OCI-LY7 (cell line): ENCODE results near the gene GAREM1. TPM values are rescaled to one million over a fixed set of nuclear protein-coding genes. Genes with fewer than 3 reads are reported as not detected.

Source experiments
- BruUV-seq: library from RNA; stranded (reverse); fragments of 400-500 nt; replicated peaks from 2 replicates; lab custom pipeline; 2021; lab: Mats Ljungman, UMichigan
- CTCF ChIA-PET: fragments of 300-600 bp; sonication (Branson Sonifier 250); formaldehyde crosslinking; loops from one replicate; lab custom pipeline; 2022; ENCODE audit warnings: antibody characterized with exemption; ENCODE audit not compliant: unreplicated experiment; lab: Charles Lee
- POLR2A ChIA-PET: fragments of 300-600 bp; sonication (Branson Sonifier 250); formaldehyde crosslinking; loops from one replicate; lab custom pipeline; 2022; ENCODE audit warnings: antibody characterized with exemption; lab: Charles Lee
- DNase-seq: peaks from one replicate; pipeline ENCODE4 v3.0.0-alpha.2; 2015; ENCODE audit warnings: low spot score
- H2AFZ ChIP-seq: fragments of 200-600 bp; sonication (generic), shearing (Covaris generic); 2 replicates; pipeline ENCODE4 v1.6.1; 2014; ENCODE audit warnings: mild to moderate bottlenecking, antibody characterized with exemption, low read length, moderate library complexity
- H3K27ac ChIP-seq: fragments of 200-600 bp; sonication (generic); 2 replicates; pipeline ENCODE4 v1.5.1; 2014; ENCODE audit warnings: mixed run types, low read depth, mild to moderate bottlenecking, moderate library complexity, low read length, inconsistent platforms; ENCODE audit not compliant: poor library complexity, severe bottlenecking
- H3K36me3 ChIP-seq: fragments of 200-600 bp; sonication (generic); 2 replicates; pipeline ENCODE4 v1.6.1; 2014; ENCODE audit warnings: mild to moderate bottlenecking, antibody characterized with exemption, low read length, moderate library complexity, mixed read lengths; ENCODE audit not compliant: insufficient read depth
- H3K4me1 ChIP-seq: fragments of 200-600 bp; sonication (generic); 2 replicates; pipeline ENCODE4 v1.5.1; 2014; ENCODE audit warnings: mild to moderate bottlenecking, low read length; ENCODE audit not compliant: insufficient read depth, poor library complexity, severe bottlenecking
- H3K4me2 ChIP-seq: fragments of 200-600 bp; sonication (generic); 2 replicates; pipeline ENCODE4 v1.6.1; 2014; ENCODE audit warnings: mild to moderate bottlenecking, low read length
- H3K4me3 ChIP-seq: fragments of 200-600 bp; sonication (generic); 2 replicates; pipeline ENCODE4 v1.5.1; 2014; ENCODE audit warnings: mild to moderate bottlenecking, low read depth, low read length; ENCODE audit not compliant: poor library complexity, severe bottlenecking
- H3K79me2 ChIP-seq: fragments of 200-600 bp; sonication (generic); 2 replicates; pipeline ENCODE4 v1.6.1; 2016; ENCODE audit warnings: low read depth, mild to moderate bottlenecking, low read length, moderate library complexity, mixed read lengths; ENCODE audit not compliant: insufficient read depth
- H3K9me2 ChIP-seq: fragments of 200-600 bp; sonication (generic); 2 replicates; pipeline ENCODE4 v1.6.1; 2016; ENCODE audit warnings: mild to moderate bottlenecking, low read length, mixed read lengths; ENCODE audit not compliant: insufficient read depth
- H3K9me3 ChIP-seq: fragments of 200-600 bp; sonication (generic); 2 replicates; pipeline ENCODE4 v1.6.1; 2014; ENCODE audit warnings: mild to moderate bottlenecking, mixed run types, low read length, mixed read lengths
- H4K20me1 ChIP-seq: fragments of 200-600 bp; sonication (generic); 2 replicates; pipeline ENCODE4 v1.6.1; 2014; ENCODE audit warnings: mild to moderate bottlenecking, antibody characterized with exemption, low read length, moderate library complexity, mixed read lengths; ENCODE audit not compliant: insufficient read depth
- EZH2phosphoT487 ChIP-seq: fragments of 200-600 bp; sonication (generic); IDR thresholded peaks from 2 replicates; pipeline ENCODE4 v1.6.1; 2018; ENCODE audit warnings: low read depth, borderline replicate concordance, mild to moderate bottlenecking, mixed run types, antibody characterized with exemption, low read length, moderate library complexity, mixed read lengths
- intact Hi-C: fragments of 100-400 bp; cut with micrococcal nuclease; formaldehyde crosslinking; loops from one replicate; pipeline ENCODE4 v1.10.0; 2022; ENCODE audit not compliant: unreplicated experiment
- total RNA-seq, 2 experiments: library from RNA; depleted of rRNA in 1 of 2; stranded (reverse); fragments of >200 nt in 1 of 2; shearing (Covaris generic) in 1 of 2; gene quantifications; 2 replicates each; pipeline ENCODE4 v1.2.3, GENCODE V29; 2014 to 2022
- TF ChIP-seq, protein P1 (sequence below): fragments of 200-600 bp; sonication (generic); conservative IDR thresholded peaks from 2 replicates; pipeline ENCODE4 v1.5.1; 2014; ENCODE audit warnings: mild to moderate bottlenecking, antibody characterized with exemption, low read length, moderate library complexity, mixed read lengths

The GAREM1 gene
- total RNA-seq, 2 experiments from 2014 or later = 1.0 to 2.7 TPM

DNA sequence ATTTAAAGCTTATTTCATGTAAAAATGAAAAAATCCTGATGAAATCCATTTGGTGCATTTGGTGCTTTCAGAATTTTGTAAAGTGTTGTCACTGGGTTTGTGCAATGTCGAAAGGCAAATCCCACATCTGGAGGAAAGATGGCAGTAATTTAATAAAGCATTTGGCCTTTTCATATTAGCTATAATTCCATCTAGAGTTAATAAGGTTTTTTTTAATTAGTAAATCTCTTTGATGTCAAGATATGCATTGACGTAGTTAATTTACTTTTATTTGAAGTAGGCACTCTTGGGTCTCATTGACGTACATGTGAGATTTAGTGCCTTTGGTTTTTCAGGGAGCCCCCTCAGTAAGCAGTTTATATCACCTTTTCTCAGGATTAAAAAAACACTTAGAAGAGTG, 12.3 kb upstream of the GAREM1 start:
- Histone ChIP-seq H3K27ac (no peak overlapping the region), H3K36me3 (no peaks in the 10 kb centered on the region), H3K9me2 (no peaks in the 10 kb centered on the region), H3K4me2 (no peak overlapping the region), H3K4me3 (no peak overlapping the region), H3K9me3 (no peaks in the 10 kb centered on the region), H3K4me1 (no peaks in the 10 kb centered on the region), H2AFZ (no peak overlapping the region), H4K20me1 (no peaks in the 10 kb centered on the region), H3K79me2 (no peaks in the 10 kb centered on the region)
- intact Hi-C loops = no loop called here
- TF ChIP-seq EZH2phosphoT487 = no peak
- TF ChIP-seq, protein P1, sequence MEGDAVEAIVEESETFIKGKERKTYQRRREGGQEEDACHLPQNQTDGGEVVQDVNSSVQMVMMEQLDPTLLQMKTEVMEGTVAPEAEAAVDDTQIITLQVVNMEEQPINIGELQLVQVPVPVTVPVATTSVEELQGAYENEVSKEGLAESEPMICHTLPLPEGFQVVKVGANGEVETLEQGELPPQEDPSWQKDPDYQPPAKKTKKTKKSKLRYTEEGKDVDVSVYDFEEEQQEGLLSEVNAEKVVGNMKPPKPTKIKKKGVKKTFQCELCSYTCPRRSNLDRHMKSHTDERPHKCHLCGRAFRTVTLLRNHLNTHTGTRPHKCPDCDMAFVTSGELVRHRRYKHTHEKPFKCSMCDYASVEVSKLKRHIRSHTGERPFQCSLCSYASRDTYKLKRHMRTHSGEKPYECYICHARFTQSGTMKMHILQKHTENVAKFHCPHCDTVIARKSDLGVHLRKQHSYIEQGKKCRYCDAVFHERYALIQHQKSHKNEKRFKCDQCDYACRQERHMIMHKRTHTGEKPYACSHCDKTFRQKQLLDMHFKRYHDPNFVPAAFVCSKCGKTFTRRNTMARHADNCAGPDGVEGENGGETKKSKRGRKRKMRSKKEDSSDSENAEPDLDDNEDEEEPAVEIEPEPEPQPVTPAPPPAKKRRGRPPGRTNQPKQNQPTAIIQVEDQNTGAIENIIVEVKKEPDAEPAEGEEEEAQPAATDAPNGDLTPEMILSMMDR = no peak
- DNase-seq = no peak
- CTCF ChIA-PET = no interaction called here
- POLR2A ChIA-PET = no interaction called here
- no TSS peak for BruUV-seq

DNA sequence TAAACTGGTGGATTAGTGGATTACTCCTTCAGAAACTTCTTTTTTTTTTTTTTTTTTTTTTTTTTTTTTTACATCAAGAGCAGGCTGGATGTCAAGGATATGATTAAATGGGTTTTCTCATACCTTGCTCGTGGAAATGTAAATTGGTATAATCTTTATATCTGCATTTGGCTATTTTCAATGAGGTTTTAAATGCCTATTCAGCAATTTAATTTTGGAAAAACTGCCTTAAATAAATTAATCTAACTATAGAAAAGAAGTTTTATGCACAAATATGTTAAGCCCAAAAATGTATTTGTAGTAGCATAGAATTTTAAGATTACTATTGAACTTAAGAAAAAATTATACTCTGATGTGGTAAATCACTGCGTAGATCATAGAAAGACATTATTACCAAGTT, 11.4 kb upstream of the GAREM1 start:
- Histone ChIP-seq H3K27ac (no peak overlapping the region), H3K4me2 (no peak overlapping the region), H3K79me2 (no peaks in the 10 kb centered on the region), H4K20me1 (no peaks in the 10 kb centered on the region), H3K4me1 (no peaks in the 10 kb centered on the region), H3K9me2 (no peaks in the 10 kb centered on the region), H3K4me3 (no peak overlapping the region), H3K9me3 (no peaks in the 10 kb centered on the region), H3K36me3 (no peaks in the 10 kb centered on the region), H2AFZ (no peak overlapping the region)
- no peak for DNase-seq
- TF ChIP-seq EZH2phosphoT487 = no peak
- TF ChIP-seq, protein P1 = no peak
- ChIA-PET POLR2A (no interaction called here), CTCF (no interaction called here)
- intact Hi-C loops = no loop called here
- no TSS peak for BruUV-seq

DNA sequence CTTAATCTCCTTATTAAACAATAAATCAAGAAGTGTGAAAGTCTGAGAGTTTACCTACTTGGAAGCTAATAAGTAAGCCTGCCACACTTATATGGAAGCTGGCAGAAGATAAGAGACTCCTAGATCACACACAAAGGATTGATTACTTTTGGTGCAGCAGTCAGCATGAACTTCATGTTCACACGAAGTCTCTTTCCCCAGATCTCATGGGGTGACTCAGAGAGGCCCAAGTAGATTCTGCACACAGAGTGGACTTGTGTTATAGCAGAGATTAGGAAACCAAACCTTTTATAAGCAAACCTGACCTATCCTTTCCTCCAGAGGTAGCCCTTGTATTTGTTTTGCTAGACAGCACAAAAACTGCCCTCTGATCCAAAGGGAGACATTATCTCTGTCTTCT, 9.9 kb upstream of the GAREM1 start:
- DNase-seq = no peak
- TF ChIP-seq, protein P1 = no peak
- TF ChIP-seq EZH2phosphoT487 = no peak
- BruUV-seq = no TSS peak
- Histone ChIP-seq H3K4me1 (no peaks in the 10 kb centered on the region), H3K9me2 (no peaks in the 10 kb centered on the region), H3K9me3 (no peaks in the 10 kb centered on the region), H2AFZ (no peak overlapping the region), H3K79me2 (no peaks in the 10 kb centered on the region), H3K4me3 (no peak overlapping the region), H3K36me3 (no peaks in the 10 kb centered on the region), H4K20me1 (no peaks in the 10 kb centered on the region), H3K27ac (no peak overlapping the region), H3K4me2 (no peak overlapping the region)
- ChIA-PET POLR2A (no interaction called here), CTCF (no interaction called here)
- intact Hi-C loops = no loop called here
